Measurements from ENCODE around the gene CASZ1. TPM values are rescaled to one million over a fixed set of nuclear protein-coding genes. Genes with fewer than 3 reads are reported as not detected.
A peak's percentile ranks its signal among the peaks of the same experiment; 100 is the strongest.

CASZ1 gene
- total RNA-seq, 4 donors from 2014 or later, result 22.1 to 47.4 (median 28.0) TPM

- H3K27ac ChIP-seq, result peak overlapping the region; percentile 21 to 95 (median 92)
- H3K9me3 ChIP-seq, result no peaks in the 10 kb centered on the region
- no peak for ATAC-seq
- H3K4me3 ChIP-seq, result no peak overlapping the region
- TF ChIP-seq POLR2AphosphoS5 (IDR thresholded peaks at IDR 0.05) (no peak), CTCF (IDR thresholded peaks at IDR 0.05) (no peak), EP300 (IDR thresholded peaks at IDR 0.05) (no peak), POLR2A (IDR thresholded peaks at IDR 0.05) (no peak)
- peaks cover 0 to 100% (median 53%) of the 10 kb centered on the region in 3 donors for H3K4me1 ChIP-seq
- no peaks in the 10 kb centered on the region for H3K27me3 ChIP-seq
- no CpG with 5 or more reads among the region's 5 CpGs for WGBS, 2 donors (ENCODE audit: low coverage in 1 of 2)
- H3K36me3 ChIP-seq, result no peaks in the 10 kb centered on the region
Observed at GRCh38 chr1:10675813-10676212, 120.6 kb downstream of the CASZ1 start.

- H3K9me3 ChIP-seq, result no peaks in the 10 kb centered on the region
- peaks cover 0 to 100% (median 51%) of the 10 kb centered on the region in 3 donors for H3K4me1 ChIP-seq
- no peak overlapping the region for H3K4me3 ChIP-seq
- ATAC-seq, result no peak
- peak overlapping the region; percentile 21 to 95 (median 92) for H3K27ac ChIP-seq
- WGBS, 2 donors (ENCODE audit: low coverage in 1 of 2), result 49 to 67% methylated on average over 8 to 10 of the region's 29 CpGs
- TF ChIP-seq POLR2A (IDR thresholded peaks at IDR 0.05) (no peak), POLR2AphosphoS5 (IDR thresholded peaks at IDR 0.05) (no peak), EP300 (IDR thresholded peaks at IDR 0.05) (no peak), CTCF (IDR thresholded peaks at IDR 0.05) (no peak)
- H3K27me3 ChIP-seq, result no peaks in the 10 kb centered on the region
- no peaks in the 10 kb centered on the region for H3K36me3 ChIP-seq
Observed at GRCh38 chr1:10674700-10675609, 121.5 kb downstream of the CASZ1 start.

GRCh38 chr1:10674222-10674621, 122.2 kb downstream of the CASZ1 start:
- H3K4me3 ChIP-seq, result no peak overlapping the region
- TF ChIP-seq POLR2AphosphoS5 (IDR thresholded peaks at IDR 0.05) (no peak), CTCF (IDR thresholded peaks at IDR 0.05) (no peak), POLR2A (IDR thresholded peaks at IDR 0.05) (no peak), EP300 (IDR thresholded peaks at IDR 0.05) (no peak)
- no peaks in the 10 kb centered on the region for H3K9me3 ChIP-seq
- peak overlapping the region in 3 of 4 donors; percentile 90 to 95 (median 93) for H3K27ac ChIP-seq
- no peak for ATAC-seq
- H3K27me3 ChIP-seq, result no peaks in the 10 kb centered on the region
- peaks cover 0 to 100% (median 51%) of the 10 kb centered on the region in 3 donors for H3K4me1 ChIP-seq
- no CpG with 5 or more reads among the region's 16 CpGs for WGBS, 2 donors (ENCODE audit: low coverage in 1 of 2)
- no peaks in the 10 kb centered on the region for H3K36me3 ChIP-seq

- 44 to 71% methylated on average over 4 to 10 of the region's 19 CpGs for WGBS, 2 donors (ENCODE audit: low coverage in 1 of 2)
- TF ChIP-seq CTCF (IDR thresholded peaks at IDR 0.05) (no peak), EP300 (IDR thresholded peaks at IDR 0.05) (no peak), POLR2A (IDR thresholded peaks at IDR 0.05) (no peak), POLR2AphosphoS5 (IDR thresholded peaks at IDR 0.05) (no peak)
- H3K27me3 ChIP-seq, result no peaks in the 10 kb centered on the region
- peaks cover 0 to 100% (median 56%) of the 10 kb centered on the region in 3 donors for H3K4me1 ChIP-seq
- H3K36me3 ChIP-seq, result no peaks in the 10 kb centered on the region
- ATAC-seq, result no peak
- peak overlapping the region in 3 of 4 donors; percentile 90 to 95 (median 93) for H3K27ac ChIP-seq
- H3K4me3 ChIP-seq, result no peak overlapping the region
- H3K9me3 ChIP-seq, result no peaks in the 10 kb centered on the region
Observed at GRCh38 chr1:10673109-10673711, 123.2 kb downstream of the CASZ1 start.
